Neural crest cell (in vitro differentiated cells): ENCODE results near the gene COPG1. TPM values are rescaled to one million over a fixed set of nuclear protein-coding genes. Genes with fewer than 3 reads are reported as not detected.

ENCODE experiments used
- DNase-seq: peaks from one replicate; pipeline ENCODE4 v3.0.0; 2021; ENCODE audit warnings: low read depth, mixed read lengths, low spot score
- H3K27ac Mint-ChIP-seq: one replicate; pipeline ENCODE4 v1.8.0; 2021; ENCODE audit warnings: mild to moderate bottlenecking, mixed read lengths; ENCODE audit not compliant: unreplicated experiment
- H3K27me3 Mint-ChIP-seq: 2 replicates; pipeline ENCODE4 v1.8.0; 2021; ENCODE audit warnings: low read depth, mild to moderate bottlenecking, mixed read lengths
- H3K36me3 Mint-ChIP-seq: 2 replicates; pipeline ENCODE4 v1.8.0; 2021; ENCODE audit warnings: low read depth, mild to moderate bottlenecking, mixed read lengths
- H3K4me1 Mint-ChIP-seq: 2 replicates; pipeline ENCODE4 v1.8.0; 2021; ENCODE audit warnings: mixed read lengths
- H3K4me3 Mint-ChIP-seq: one replicate; pipeline ENCODE4 v1.8.0; 2021; ENCODE audit warnings: mild to moderate bottlenecking, mixed read lengths
- H3K9me3 Mint-ChIP-seq: 2 replicates; pipeline ENCODE4 v1.8.0; 2021; ENCODE audit warnings: mixed read lengths
- CTCF ChIP-seq: fragments of 200-600 bp; sonication (generic); conservative IDR thresholded peaks from 2 replicates; pipeline ENCODE4 v1.5.0; 2021; ENCODE audit warnings: antibody characterized with exemption, mild to moderate bottlenecking
- total RNA-seq: library from RNA; stranded (reverse); gene quantifications from 2 replicates; pipeline ENCODE4 v1.2.1, GENCODE V29; 2021

Gene COPG1
- total RNA-seq, 1 donor from 2014 or later, result 122 TPM

DNA sequence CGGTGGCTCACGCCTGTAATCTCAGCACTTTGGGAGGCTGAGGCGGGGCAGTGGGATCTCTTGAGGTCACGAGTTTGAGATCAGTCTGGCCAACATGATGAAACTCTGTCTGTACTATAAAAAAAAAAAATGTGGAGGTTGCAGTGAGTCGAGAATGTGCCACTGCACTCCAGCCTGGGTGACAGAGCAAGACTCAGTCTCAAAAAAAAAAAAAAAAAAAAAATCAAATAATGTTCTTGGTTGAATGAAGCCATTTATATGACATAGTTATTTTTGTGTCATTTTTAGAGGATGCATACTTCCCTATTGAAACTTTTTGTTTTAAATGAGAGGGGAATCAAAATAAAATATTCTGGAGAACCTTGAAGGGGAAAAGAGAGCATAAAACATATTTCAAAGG lies 32.3 kb downstream of the COPG1 start:
- H3K27ac Mint-ChIP-seq, result no peak overlapping the region
- no peaks in the 10 kb centered on the region for H3K27me3 Mint-ChIP-seq
- H3K4me1 Mint-ChIP-seq, result peaks cover 25% of the 10 kb centered on the region
- peaks cover 9% of the 10 kb centered on the region for H3K36me3 Mint-ChIP-seq
- no peak overlapping the region for H3K4me3 Mint-ChIP-seq
- no peak for TF ChIP-seq CTCF
- DNase-seq, result no peak
- no peaks in the 10 kb centered on the region for H3K9me3 Mint-ChIP-seq

DNA sequence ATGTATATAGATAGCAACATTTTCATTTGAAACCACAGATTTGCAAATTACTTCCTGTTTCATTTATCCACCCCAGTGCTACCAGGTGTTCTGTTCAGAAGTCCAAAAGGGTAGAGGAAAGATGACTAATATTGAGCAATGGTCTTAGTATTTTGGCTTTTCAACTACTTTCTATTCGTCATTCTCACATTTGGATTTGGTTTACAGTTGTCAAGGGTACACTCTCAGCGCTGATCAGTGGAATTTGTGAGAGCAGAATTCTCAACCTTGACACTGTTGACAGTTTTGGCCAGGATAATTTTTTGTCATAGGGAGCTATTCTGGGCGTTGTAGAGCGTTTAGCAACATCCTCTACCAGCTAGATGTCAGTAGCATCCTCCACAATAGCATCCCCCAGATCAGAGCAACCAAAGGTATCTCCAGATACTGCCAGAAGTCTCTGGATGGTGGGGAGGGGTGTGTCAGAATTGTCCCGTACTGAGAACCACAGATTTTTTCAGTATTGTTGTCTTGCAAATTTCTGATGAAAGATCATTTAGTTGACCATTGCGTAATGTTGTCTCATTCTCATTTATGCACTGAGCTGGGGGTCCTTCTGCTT lies 33.4 kb downstream of the COPG1 start:
- TF ChIP-seq CTCF, result no peak
- Mint-ChIP-seq H3K9me3 (no peaks in the 10 kb centered on the region), H3K4me1 (peaks cover 21% of the 10 kb centered on the region), H3K4me3 (peak overlapping the region; percentile 23), H3K27ac (peak overlapping the region; percentile 27), H3K36me3 (peaks cover 9% of the 10 kb centered on the region), H3K27me3 (no peaks in the 10 kb centered on the region)
- DNase-seq, result no peak

DNA sequence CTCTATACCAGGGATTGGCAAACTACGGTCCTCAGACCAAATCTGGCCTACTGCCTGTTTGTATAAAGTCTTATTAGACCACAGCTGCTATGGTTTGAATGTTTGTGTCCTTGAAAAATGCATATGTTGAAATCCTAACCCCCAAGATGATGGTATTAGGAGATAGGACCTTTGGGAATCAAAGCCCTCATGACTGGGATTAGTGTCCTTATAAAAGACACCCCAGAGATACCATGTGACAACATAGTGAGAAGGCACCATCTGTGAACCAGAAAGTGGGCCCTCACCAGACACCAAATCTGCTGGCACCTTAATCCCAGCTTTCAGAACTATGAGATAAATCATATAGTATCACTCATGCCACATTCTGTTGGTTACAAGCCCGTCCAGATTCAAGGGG lies 36.7 kb downstream of the COPG1 start:
- H3K4me3 Mint-ChIP-seq, result no peak overlapping the region
- TF ChIP-seq CTCF, result no peak
- DNase-seq, result no peak
- H3K4me1 Mint-ChIP-seq, result no peaks in the 10 kb centered on the region
- no peaks in the 10 kb centered on the region for H3K27me3 Mint-ChIP-seq
- no peaks in the 10 kb centered on the region for H3K9me3 Mint-ChIP-seq
- no peak overlapping the region for H3K27ac Mint-ChIP-seq
- peaks cover 9% of the 10 kb centered on the region for H3K36me3 Mint-ChIP-seq

GRCh38 chr3:129288446-129288845 lies 39.0 kb downstream of the COPG1 start:
- no peak for DNase-seq
- Mint-ChIP-seq H3K4me3 (no peak overlapping the region), H3K4me1 (no peaks in the 10 kb centered on the region), H3K9me3 (no peaks in the 10 kb centered on the region), H3K27ac (no peak overlapping the region), H3K36me3 (peaks cover 16% of the 10 kb centered on the region), H3K27me3 (no peaks in the 10 kb centered on the region)
- no peak for TF ChIP-seq CTCF

DNA sequence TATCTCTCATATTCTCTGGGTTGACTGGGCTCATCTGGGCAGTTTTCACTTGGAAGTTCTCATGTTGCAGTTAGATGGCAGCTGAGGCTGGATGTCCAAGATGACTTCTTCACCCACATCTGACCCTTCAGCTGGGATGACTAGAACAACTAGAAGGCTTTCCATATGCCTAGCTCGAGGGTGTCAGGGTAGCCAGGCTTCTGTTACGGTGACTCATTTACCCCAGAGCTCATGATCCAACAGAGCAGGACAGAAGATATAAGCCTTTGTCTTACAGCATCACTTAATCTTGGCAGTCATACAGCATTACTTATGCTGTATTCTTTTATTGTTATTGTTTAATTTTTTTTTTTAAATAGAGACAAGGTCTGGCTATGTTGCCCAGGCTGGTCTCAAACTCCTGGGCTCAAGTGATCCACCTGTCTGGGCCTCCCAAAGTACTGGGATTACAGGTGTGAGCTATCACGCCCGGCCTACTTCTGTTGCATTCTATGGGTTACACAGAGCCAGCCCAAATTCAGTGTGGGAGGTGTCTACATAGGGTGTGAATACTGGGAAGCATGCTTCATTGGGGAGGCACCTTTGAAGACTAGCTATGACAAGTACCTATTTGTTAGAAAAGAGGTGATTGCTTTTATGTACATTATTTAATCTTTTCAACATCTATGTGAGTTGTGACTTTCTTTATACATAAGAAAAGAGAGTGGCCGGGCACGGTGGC lies 40.0 kb downstream of the COPG1 start:
- Mint-ChIP-seq H3K27ac (peak overlapping the region; percentile 90), H3K36me3 (peaks cover 19% of the 10 kb centered on the region), H3K4me3 (no peak overlapping the region), H3K4me1 (no peaks in the 10 kb centered on the region), H3K9me3 (no peaks in the 10 kb centered on the region), H3K27me3 (no peaks in the 10 kb centered on the region)
- TF ChIP-seq CTCF, result no peak
- DNase-seq, result no peak
